HG03039 (cell line): ENCODE results near the gene TMEM161A.

Source experiments
- ATAC-seq: cut with Tn5 transposase; IDR thresholded peaks from one replicate; pipeline ENCODE4 v1.9.1; 2021; ENCODE audit warnings: mild to moderate bottlenecking, moderate library complexity; ENCODE audit not compliant: unreplicated experiment

TMEM161A gene

DNA sequence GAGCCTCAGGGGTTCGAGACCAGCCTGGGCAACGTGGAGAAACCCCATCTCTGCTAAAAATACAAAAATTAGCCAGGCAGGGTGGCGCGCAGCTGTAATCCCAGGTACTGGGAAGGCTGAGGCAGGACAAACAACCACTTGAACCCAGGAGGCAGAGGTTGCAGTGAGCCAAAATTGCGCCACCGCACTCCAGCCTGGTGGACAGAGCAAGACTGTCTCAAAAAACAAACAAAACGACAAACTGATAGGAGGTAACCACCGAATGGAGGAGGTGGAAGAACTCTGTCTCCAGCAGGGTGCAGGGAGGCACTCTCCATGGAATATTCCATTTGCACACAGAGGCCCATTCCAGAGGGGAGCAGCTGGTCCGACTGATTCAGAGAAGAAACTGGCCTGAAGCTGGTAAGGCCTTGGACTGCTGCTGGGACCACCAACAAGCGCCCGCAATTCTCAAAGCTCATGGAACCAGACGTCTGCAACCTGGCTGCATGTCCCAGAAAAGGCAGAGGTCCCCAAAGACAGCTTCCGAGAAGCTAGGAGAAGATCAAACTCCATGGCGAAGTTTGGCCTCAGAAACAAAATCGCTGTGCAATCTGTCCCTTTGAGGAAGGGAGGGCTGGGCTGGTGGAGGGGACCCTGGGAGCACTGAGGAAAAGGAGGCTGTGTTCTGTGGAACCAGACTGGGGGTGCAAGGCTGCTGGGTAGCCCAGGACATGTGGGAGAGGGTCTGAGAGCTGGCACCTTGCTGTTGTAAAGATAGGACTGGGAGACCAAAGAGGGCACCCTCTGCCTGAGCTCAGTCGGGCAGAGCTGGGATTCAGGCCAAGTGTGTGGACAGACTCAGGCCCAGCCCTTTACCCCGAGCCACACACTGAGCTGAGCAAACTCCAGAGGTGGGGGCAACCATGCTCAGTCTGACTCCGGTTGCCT, 39.3 kb downstream of the TMEM161A start:
- no peak for ATAC-seq

DNA sequence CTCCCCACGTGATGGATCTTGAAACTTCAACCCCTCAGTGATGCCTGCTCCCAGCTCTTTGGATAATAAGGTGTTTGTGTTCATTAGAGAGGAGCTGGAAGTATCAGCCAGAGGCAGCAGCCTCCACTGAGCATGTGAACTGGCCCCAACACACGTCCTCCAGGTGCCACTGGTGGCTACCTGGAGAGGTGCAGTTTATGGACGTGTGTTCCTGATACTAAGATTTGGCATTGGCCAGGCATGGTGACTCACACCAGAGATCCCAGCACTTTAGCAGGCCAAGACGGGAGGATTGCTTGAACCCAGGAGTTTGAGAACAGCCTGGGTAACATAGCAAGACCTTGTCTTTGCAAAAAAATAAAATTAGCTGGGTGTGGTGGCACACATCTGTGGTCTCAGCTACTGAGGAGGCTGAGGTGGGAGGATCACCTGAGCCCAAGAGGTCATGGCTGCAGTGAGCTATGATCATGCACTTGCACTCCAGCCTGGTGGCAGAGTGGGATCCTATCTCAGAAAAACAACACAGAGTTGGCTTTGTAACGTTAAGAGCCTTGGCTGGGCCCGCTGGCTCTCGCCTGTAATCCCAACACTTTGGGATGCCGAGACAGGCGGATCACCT, 40.1 kb downstream of the TMEM161A start:
- ATAC-seq = no peak

DNA sequence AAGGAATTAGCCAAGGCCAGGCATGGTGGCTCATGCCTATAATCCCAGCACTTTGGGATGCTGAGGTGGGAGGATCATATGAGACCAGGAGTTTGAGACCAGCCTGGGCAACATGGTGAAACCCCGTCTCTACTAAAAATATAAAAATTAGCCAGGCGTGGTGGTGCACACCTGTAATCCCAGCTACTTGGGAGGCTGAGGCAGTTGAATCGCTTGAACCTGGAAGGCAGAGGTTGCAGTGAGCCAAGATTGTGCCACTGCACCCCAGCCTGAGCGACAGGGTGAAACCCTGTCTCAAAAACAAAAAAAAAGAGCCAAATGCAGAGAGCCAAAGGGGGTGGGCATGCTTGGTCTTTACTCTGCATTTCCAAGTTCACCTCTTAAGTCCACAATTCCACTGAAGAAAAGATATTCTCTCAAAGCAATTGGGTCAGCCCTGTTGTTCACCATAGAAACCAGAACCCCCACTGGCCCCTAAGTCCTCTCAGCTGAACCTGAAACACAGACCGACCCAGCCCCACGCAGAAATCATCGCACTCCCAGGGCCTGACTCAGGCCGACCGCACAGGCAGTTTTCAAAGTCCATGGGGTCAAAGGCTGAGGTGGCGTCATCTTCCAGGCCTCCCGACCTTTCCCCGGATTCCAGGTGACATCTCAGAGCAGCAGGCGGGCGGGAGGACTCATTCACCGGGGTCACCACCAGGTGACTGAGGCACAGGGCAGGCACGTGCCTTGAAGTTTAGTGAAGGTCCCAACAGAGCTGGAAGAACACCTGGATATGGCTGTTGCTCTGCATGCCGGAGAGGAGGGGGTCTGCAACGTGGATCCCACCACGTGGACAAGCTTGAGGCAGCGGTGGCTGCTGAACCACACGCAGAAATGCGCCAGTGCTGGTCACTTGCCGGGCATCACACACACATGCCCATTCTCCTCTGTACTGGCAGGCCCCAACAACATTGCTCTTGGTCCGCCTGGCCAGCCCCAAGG, 41.3 kb downstream of the TMEM161A start:
- no peak for ATAC-seq

DNA sequence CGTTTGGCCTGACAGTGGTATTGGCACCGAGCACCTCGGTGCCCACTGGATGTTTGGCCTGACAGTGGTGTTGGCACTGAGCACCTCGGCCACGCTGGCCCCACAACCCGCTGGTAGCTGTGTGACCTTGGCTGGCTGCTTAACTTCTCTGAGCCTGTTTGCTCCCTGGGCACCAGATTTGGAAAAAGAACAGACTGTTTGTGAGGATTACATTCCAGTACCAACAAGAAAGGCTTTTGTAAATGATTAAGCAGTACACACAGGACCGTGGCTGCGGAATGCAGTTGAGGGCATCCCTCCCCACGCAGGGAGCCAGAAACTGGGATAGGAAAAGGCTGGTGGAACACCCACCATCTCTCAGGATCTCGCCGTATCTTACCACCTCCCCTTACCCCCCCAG, 42.6 kb downstream of the TMEM161A start:
- no peak for ATAC-seq

DNA sequence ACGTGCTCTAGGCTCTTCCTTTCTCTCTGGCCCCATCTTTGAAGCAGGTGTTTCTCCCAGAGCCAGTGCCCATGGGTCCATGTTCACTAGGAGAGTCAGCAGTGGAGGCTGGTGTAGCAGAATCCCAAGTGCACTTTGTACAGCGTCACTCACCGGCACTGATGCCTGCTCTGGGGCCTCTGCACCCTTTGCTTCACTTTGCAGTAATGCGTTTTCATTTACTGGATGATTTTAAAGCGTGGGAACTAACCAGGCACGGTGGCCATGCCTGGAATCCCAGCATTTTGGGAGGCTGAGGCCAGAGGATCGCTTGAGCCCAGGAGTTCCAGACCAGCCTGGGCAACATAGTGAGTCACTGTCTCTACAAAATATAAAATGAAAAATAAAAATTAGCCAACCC, 43.8 kb downstream of the TMEM161A start:
- no peak for ATAC-seq

DNA sequence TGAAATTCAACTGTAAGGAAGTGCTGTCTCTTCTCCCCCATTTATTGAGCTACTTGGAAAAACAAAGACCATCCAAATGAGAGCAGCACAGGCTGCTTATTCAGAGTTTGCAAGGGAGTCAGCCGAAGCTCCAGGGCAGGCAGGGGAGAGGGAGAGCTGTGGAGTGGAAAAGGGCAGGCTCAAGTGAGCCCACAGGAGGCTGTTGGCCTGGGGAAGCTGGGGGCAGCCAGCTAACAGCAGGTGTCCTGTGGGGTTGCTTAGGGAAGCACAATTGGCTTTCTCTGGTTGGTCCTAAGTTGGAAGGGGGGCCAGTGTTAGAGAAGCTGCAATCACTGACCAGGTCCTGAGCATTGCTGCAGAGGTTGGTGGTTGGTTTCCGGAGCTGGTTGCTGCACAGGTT, 50.6 kb downstream of the TMEM161A start:
- no peak for ATAC-seq

DNA sequence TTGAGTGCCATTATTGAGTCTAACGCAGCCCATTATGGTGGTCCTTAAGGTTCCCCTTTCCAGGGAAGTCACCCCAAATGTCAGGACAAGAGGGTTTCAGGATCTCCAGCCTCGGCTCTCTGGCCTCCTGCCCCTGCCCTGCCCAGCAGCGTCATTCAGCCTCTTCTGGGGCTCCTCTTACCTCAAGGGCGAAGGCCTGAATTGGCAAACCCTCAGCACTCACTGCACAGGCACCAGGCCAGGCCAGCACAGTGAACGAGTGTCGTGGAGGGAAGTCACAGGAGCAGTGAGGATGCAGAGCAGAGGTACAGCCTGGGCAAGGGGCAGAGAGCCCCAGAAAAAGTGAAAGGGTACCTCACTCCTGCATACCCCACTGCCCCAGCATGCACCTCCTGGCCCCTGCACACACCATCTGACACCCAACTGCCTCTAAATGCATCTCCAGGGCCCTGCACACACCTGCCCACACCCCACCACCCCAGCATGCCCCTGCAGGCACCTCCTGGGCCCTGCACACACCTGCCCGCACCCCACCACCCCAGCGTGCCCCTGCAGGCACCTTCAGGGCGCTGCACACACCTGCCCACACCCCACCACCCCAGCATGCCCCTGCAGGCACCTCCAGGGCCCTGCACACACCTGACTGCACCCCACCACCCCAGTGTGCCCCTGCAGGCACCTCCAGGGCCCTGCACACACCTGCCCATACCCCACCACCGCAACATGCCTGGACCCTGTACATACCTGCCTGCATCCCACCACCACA, 54.7 kb downstream of the TMEM161A start:
- no peak for ATAC-seq

DNA sequence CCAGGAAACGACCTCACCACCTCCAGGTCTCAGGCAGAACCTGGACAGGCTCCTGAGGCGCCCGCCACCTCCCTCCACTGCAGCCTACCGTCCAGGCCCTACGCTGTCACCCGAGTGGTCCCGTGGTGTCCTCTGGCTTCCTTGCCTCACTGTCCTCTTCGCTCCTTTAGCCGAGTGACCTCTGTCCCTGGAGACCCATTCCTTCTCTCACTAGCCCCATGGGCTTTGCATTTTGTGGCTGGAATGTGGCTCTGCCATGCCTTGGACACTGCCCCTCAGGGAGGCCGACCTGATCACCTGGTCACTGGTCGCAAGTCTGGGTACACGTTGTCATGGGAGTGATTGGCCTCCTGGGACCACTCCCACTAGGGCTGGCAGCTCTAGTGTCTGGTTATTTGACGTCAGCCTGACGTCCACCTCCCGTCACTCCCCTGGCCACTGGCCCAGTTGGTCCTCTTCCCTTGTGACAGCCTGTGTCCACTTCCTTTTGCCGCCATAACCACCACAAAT, 56.6 kb downstream of the TMEM161A start:
- ATAC-seq = no peak

DNA sequence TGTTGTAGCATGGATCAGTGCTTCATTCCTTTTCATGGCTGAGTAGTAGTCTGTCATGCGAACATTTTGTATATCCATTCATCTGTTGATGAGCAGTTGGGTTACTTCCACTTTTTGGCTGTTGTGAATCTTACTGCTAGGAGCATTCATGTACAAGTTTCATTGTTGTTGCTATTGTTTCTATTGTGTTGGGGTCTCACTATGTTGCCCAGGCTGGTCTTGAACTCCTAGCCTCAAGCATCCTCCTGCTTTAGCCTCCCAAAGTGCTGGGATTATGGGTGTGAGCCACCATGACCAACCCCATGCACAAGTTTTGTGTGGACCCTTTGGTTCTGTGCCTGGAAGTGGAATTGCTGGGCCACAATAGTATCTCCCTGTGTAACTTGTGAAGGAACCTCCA, 58.7 kb downstream of the TMEM161A start:
- no peak for ATAC-seq

DNA sequence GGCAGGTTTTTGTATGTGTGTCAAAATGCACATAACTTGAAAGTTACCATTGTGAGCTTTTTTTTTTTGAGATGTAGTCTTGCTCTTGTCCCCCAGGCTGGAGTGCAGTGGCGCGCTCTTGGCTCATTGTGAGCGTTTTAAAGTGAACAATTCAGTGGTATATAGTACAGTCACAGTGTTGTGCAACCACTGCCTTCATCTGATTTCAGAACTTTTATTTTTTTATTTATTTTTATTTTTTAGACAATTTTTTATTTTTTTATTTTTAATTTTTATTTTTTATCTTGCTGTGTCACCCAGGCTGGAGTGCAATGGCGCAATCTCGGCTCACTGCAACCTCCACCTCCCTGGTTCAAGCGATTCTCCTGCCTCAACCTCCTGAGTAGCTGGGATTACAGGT, 59.5 kb downstream of the TMEM161A start:
- no peak for ATAC-seq

DNA sequence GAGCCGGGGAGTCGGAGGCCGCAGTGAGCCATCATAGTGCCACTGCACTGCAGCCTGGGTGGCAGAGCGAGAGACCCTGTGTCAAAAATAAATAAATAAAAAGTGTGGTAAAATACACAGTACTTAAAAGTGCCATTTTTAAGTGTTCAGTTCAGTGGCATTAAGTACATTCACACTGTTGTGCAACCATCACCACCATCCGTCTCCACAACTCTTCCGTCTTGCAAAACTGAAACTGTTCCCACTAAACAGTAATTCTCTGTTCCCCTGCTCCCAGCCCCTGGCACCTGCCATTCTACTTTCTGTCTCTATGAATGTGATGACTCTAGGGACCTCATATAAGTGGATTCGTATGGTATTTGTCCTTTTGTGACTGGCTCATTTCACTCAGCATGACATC, 61.2 kb downstream of the TMEM161A start:
- no peak for ATAC-seq

DNA sequence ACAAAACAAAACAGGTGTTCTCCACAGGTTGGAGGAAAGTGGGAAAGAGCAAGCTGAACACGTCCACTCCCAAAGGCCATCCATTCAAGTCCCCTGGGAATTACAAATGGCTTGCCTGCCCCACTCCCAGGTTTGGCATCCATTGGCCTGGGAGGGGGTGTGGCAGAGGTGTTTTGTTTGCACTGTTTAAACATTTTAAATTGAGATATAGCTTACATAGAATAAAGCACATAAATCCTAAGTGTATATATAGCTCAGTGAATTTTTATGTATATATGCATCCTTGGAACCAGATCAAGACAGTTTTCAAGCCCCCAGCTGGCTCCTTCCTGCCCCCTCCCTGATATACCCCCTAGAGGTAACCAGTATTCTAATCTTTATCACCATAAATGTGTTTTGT, 61.8 kb downstream of the TMEM161A start:
- ATAC-seq = no peak

DNA sequence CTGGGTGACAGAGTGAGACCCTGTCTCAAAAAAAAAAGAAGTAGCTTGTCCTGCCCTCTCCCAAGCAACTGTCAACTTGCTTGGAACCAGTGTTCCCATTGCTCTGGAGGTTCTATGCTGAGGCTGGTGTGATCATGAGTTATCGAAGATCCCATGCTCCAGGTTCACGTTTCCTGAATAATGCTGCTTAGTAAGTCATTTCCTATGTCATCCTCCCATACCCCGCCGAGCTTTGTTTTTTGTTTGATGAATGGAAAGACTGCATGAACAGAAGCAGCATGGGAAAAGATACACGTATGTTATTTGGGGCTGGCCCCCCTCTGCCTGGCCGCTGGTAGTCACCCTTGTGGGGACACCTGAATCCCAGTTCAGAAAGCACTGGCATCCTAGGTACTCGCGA, 63.2 kb downstream of the TMEM161A start:
- no peak for ATAC-seq

DNA sequence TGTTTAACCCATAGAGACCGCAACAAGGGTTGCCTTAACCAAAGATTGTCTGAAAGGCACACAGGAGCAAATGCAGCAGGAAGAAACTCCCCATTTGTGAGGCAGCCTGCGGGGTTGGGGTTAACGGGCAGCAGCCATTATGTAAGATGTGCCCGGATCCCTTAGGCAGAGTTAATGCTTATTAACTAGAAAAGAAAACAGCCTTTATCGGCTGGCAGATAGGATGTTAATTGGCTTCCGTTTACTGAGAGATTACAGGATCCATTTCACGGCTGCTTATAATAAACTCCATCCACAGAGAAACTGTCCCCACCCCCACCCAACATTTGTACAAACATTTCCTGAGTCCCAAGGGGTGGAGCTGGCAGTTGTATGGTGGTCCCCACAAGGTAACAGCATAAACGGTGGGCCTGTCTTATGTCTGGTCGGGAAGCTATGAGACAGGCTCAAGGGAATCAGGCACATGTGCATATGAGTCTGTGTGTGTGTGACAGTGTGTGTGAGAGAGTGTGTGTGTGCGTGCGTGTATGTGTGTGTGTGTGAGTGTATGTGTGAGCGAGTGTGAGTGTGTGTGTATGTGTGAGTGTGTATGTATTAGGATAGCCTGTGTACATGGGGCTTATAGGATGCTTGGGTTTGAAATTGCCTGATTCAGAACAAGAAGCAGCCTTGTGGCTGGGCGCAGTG, 63.9 kb downstream of the TMEM161A start:
- no peak for ATAC-seq

DNA sequence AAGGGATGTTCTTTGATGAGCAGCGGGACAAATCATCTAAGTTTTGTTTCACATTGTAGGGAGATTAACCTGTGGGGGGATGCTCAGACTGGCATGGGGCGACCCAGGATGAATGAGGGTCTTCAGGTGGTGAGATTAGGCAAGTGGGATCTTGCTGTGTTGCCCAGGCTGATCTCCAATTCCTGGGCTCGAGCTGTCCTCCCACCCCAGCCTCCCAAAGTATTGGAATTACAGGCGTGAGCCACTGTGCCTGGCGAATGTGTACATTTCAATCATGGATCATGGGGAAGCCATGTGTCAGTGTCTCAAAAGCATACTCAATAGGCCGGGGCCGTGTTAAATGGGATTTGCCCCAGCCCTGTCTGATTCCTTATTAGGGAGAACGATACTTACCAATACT, 66.4 kb downstream of the TMEM161A start:
- no peak for ATAC-seq
